K562 (cell line): ENCODE measurements around the gene LRMDA. TPM values are rescaled to one million over a fixed set of nuclear protein-coding genes. Genes with fewer than 3 reads are reported as not detected.

Experiments used
- CCNT2 ChIP-seq: IDR thresholded peaks from 2 replicates; pipeline ENCODE4 v1.6.1; 2011; ENCODE audit warnings: borderline replicate concordance, low read depth, mild to moderate bottlenecking, moderate library complexity, mixed read lengths, low read length; ENCODE audit not compliant: insufficient read length; ENCODE audit errors: extremely low read depth
- FUS ChIP-seq: fragments of 200-400 bp; formaldehyde crosslinking; optimal IDR thresholded peaks from 2 replicates; pipeline ENCODE3; 2017; ENCODE audit warnings: low read depth, low read length
- GATA2 ChIP-seq: sonication (generic); formaldehyde crosslinking; IDR thresholded peaks from 2 replicates; pipeline ENCODE4 v1.4.0; 2020; ENCODE audit warnings: mild to moderate bottlenecking, missing genetic modification reagents
- ZEB2 ChIP-seq: fragments of 450-650 bp; IDR thresholded peaks from 2 replicates; pipeline ENCODE4 v1.6.1; 2016
- ZNF695 ChIP-seq: fragments of 450-650 bp; formaldehyde crosslinking; IDR thresholded peaks from 2 replicates; pipeline ENCODE4 v1.4.0; 2020; ENCODE audit warnings: mild to moderate bottlenecking, moderate library complexity
- polyA plus RNA-seq, 8 experiments: library from polyadenylated mRNA; depleted of rRNA in 4 of 8; stranded (reverse) in 5 of 8; unstranded in 3 of 8; fragments of >200 nt; fragmentation: Nextera tagmentation in 2 of 8; fragmentation: Illumina TruSeq in 1 of 8; extraction: Ambion mirVana in 2 of 8; extraction: Trizol in 1 of 8; gene quantifications; 2 replicates each; pipeline versions ENCODE4 v1.2.1 to v1.2.3, GENCODE V29; 2011 to 2014; ENCODE audit warnings: inconsistent platforms in 1 of 8, missing spikeins in 1 of 8
- total RNA-seq, 7 experiments: library from RNA; depleted of rRNA in 6 of 7; stranded (reverse); fragments of >200 nt in 6 of 7; fragmentation: Illumina TruSeq in 2 of 7; extraction: Trizol in 2 of 7; gene quantifications; 2 replicates each; pipeline versions ENCODE4 v1.2.1 to v1.2.3, GENCODE V29; 2011 to 2021; ENCODE audit warnings: low replicate concordance in 1 of 7
- TF ChIP-seq, protein P1 (sequence below): fragments of 250-450 bp; sonication (Bioruptor Pico); IDR thresholded peaks from 2 replicates; pipeline ENCODE4 v1.8.0; 2022; ENCODE audit warnings: moderate library complexity, mild to moderate bottlenecking, inconsistent platforms
- TF ChIP-seq, protein P2 (sequence below): fragments of 450-650 bp; IDR thresholded peaks from 2 replicates; pipeline ENCODE4 v1.6.1; 2017; ENCODE audit warnings: mild to moderate bottlenecking, moderate library complexity
- TF ChIP-seq, protein P3 (sequence below): sonication (generic); formaldehyde crosslinking; IDR thresholded peaks from 2 replicates; pipeline ENCODE4 v1.8.0; 2022; ENCODE audit warnings: missing genetic modification reagents, mild to moderate bottlenecking, borderline replicate concordance
- TF ChIP-seq, protein P4 (sequence below): fragments of 250-450 bp; sonication (Bioruptor Pico); IDR thresholded peaks from 2 replicates; pipeline ENCODE4 v1.9.0; 2021; ENCODE audit warnings: mild to moderate bottlenecking, inconsistent platforms
- TF ChIP-seq, protein P5 (sequence below): fragments of 250-450 bp; sonication (Bioruptor Pico); IDR thresholded peaks from 2 replicates; pipeline ENCODE4 v1.5.1; 2021; ENCODE audit warnings: mild to moderate bottlenecking

The LRMDA gene
- total and polyA plus RNA-seq, 9 of the 15 experiments (the other 6 are each of a cell fraction or from before 2014, with no cell fraction given) = 0.25 TPM; not detected in 8

DNA sequence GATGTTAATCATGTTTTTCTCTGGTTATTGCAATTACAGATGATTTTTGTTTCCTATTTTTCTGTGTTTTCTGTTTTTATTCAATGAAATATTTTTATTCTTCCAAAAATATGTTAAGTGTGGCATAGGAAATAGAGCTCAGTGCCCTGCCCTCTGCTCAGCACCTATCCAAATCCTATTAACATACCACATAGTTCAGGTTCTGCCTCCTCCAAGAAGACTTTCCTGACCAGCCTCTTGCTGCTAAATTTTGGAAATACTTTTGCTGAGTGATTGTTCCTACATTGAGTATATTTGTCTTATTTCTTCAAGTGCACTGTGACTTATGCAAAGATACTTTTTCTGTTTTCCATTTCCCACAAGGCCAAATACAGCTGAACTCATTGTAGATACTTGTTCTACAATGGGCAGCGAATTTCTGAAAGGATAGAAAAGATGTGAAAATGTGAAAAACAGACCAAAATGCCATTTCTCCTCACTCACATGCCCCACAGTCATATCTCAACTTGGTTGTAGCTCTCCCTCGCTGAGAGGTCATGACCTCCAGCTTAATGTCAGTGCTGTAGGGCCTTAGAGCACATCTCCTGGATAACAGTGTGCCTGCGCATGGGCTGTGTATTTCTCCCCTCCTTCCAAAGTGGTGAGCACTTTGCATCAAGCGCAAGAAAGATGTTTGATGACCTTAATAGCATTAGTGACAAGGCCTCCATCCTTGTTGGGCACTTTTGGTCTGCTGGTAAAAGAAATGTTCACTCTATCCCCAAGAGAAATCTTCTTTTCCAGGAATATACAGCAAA lies 677.3 kb downstream of the LRMDA start (continued):
- TF ChIP-seq, protein P1, sequence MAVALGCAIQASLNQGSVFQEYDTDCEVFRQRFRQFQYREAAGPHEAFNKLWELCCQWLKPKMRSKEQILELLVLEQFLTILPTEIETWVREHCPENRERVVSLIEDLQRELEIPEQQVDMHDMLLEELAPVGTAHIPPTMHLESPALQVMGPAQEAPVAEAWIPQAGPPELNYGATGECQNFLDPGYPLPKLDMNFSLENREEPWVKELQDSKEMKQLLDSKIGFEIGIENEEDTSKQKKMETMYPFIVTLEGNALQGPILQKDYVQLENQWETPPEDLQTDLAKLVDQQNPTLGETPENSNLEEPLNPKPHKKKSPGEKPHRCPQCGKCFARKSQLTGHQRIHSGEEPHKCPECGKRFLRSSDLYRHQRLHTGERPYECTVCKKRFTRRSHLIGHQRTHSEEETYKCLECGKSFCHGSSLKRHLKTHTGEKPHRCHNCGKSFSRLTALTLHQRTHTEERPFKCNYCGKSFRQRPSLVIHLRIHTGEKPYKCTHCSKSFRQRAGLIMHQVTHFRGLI (CRISPR knock-in tag) = no peak
- TF ChIP-seq, protein P2, sequence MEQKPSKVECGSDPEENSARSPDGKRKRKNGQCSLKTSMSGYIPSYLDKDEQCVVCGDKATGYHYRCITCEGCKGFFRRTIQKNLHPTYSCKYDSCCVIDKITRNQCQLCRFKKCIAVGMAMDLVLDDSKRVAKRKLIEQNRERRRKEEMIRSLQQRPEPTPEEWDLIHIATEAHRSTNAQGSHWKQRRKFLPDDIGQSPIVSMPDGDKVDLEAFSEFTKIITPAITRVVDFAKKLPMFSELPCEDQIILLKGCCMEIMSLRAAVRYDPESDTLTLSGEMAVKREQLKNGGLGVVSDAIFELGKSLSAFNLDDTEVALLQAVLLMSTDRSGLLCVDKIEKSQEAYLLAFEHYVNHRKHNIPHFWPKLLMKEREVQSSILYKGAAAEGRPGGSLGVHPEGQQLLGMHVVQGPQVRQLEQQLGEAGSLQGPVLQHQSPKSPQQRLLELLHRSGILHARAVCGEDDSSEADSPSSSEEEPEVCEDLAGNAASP = no peak
- TF ChIP-seq, protein P3, sequence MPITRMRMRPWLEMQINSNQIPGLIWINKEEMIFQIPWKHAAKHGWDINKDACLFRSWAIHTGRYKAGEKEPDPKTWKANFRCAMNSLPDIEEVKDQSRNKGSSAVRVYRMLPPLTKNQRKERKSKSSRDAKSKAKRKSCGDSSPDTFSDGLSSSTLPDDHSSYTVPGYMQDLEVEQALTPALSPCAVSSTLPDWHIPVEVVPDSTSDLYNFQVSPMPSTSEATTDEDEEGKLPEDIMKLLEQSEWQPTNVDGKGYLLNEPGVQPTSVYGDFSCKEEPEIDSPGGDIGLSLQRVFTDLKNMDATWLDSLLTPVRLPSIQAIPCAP = no peak
- TF ChIP-seq GATA2 (CRISPR knock-in tag) (no peak), FUS (no peak), ZEB2 (no peak), CCNT2 (no peak), ZNF695 (CRISPR knock-in tag) (no peak)
- TF ChIP-seq, protein P4, sequence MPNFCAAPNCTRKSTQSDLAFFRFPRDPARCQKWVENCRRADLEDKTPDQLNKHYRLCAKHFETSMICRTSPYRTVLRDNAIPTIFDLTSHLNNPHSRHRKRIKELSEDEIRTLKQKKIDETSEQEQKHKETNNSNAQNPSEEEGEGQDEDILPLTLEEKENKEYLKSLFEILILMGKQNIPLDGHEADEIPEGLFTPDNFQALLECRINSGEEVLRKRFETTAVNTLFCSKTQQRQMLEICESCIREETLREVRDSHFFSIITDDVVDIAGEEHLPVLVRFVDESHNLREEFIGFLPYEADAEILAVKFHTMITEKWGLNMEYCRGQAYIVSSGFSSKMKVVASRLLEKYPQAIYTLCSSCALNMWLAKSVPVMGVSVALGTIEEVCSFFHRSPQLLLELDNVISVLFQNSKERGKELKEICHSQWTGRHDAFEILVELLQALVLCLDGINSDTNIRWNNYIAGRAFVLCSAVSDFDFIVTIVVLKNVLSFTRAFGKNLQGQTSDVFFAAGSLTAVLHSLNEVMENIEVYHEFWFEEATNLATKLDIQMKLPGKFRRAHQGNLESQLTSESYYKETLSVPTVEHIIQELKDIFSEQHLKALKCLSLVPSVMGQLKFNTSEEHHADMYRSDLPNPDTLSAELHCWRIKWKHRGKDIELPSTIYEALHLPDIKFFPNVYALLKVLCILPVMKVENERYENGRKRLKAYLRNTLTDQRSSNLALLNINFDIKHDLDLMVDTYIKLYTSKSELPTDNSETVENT (CRISPR knock-in tag) = no peak
- TF ChIP-seq, protein P5, sequence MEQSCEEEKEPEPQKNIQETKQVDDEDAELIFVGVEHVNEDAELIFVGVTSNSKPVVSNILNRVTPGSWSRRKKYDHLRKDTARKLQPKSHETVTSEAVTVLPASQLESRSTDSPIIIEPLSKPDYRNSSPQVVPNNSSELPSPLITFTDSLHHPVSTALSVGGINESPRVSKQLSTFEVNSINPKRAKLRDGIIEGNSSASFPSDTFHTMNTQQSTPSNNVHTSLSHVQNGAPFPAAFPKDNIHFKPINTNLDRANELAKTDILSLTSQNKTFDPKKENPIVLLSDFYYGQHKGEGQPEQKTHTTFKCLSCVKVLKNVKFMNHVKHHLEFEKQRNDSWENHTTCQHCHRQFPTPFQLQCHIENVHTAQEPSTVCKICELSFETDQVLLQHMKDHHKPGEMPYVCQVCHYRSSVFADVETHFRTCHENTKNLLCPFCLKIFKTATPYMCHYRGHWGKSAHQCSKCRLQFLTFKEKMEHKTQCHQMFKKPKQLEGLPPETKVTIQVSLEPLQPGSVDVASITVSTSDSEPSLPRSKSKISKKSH (CRISPR knock-in tag) = no peak
